Measurements from ENCODE around the gene CLCNKA. TPM values are rescaled to one million over a fixed set of nuclear protein-coding genes. Genes with fewer than 3 reads are reported as not detected.

CLCNKA gene
- total RNA-seq, 1 experiment from 2014 or later = not detected

GRCh38 chr1:16076865-16077238, 55.0 kb downstream of the CLCNKA start:
- ChIA-PET POLR2A (no interaction called here), CTCF (no interaction called here)
- intact Hi-C loops (cut with micrococcal nuclease; ENCODE audit: unreplicated experiment) = loop anchor here (10.0 kb wide), 1 partner anchor 288 kb away; the partner anchor contains the start of gene SZRD1
- Mint-ChIP-seq H3K4me1 (ENCODE audit: low read depth, unreplicated experiment) (no peaks in the 10 kb centered on the region), H3K27ac (ENCODE audit: unreplicated experiment) (no peak overlapping the region), H3K27me3 (ENCODE audit: insufficient read depth, unreplicated experiment) (no peaks in the 10 kb centered on the region), H3K4me3 (ENCODE audit: unreplicated experiment) (no peak overlapping the region), H3K9me3 (ENCODE audit: unreplicated experiment) (no peaks in the 10 kb centered on the region), H3K36me3 (ENCODE audit: insufficient read depth, unreplicated experiment) (no peaks in the 10 kb centered on the region)
- no peaks in the 10 kb centered on the region for H3K9me3 ChIP-seq
- DNase-seq = no peak
- H3K4me1 ChIP-seq = peaks cover 5% of the 10 kb centered on the region; the same call in 1 of the 2 replicates
- H3K36me3 ChIP-seq (ENCODE audit: control insufficient read depth, insufficient read depth, low read length) = no peaks in the 10 kb centered on the region
- no peak for TF ChIP-seq CTCF (IDR thresholded peaks at IDR 0.05; ENCODE audit: insufficient read depth in 1 of 2, low read depth in 1 of 2, low read length in 1 of 2, severe bottlenecking in 1 of 2, unreplicated experiment in 1 of 2)
- no peak overlapping the region for H3K4me3 ChIP-seq (ENCODE audit: low read depth, low read length)
- H3K27me3 ChIP-seq (replicated peaks; ENCODE audit: control insufficient read depth, insufficient read depth, low read length) = no peaks in the 10 kb centered on the region
- BruUV-seq (replicated peaks) = no TSS peak

DNA sequence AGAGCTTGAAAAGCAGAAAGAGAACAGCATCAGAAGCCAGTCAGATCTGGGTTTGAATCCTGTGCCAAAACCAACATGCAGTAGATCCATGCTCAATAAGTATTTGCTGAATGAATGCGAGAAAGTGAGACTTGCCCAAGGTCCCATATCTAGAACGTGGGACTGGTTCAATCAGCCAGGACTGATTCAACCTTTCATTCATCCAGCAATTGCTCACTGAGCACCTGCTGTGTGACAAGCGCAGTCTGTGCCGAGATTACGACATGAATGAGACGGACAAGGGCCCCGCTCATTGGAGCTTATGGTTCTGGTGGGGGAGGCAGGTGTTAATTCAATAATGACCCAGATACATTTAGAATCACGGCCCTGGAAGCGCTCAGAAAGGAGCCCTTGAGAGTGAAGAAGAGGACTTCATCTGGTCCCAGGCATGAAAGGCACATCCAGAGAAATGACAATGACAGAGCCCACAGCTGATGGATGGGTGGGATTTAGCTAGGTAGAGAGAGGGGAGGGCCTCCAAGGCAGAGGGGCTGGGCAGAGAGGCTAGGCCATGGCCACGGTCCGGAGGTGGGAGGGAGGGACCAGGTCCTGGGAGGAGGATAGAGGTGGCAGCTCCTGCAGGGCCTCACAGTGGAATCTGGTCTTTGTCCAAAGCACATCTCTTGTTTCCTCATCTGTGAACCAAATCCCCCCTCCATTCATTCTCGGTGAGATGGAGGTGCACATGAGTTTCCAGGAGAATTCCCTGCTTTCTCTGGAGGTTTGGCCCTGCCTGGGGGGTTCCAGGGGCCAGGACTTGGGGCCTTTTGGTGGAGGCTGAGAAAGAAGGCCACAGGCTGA, 55.8 kb downstream of the CLCNKA start:
- Mint-ChIP-seq H3K4me3 (ENCODE audit: unreplicated experiment) (no peak overlapping the region), H3K4me1 (ENCODE audit: low read depth, unreplicated experiment) (no peaks in the 10 kb centered on the region), H3K27ac (ENCODE audit: unreplicated experiment) (no peak overlapping the region), H3K9me3 (ENCODE audit: unreplicated experiment) (no peaks in the 10 kb centered on the region), H3K36me3 (ENCODE audit: insufficient read depth, unreplicated experiment) (no peaks in the 10 kb centered on the region), H3K27me3 (ENCODE audit: insufficient read depth, unreplicated experiment) (no peaks in the 10 kb centered on the region)
- Histone ChIP-seq H3K27me3 (replicated peaks; ENCODE audit: control insufficient read depth, insufficient read depth, low read length) (no peaks in the 10 kb centered on the region), H3K36me3 (ENCODE audit: control insufficient read depth, insufficient read depth, low read length) (no peaks in the 10 kb centered on the region), H3K4me1 (peaks cover 5% of the 10 kb centered on the region; the same call in 1 of the 2 replicates), H3K4me3 (ENCODE audit: low read depth, low read length) (no peak overlapping the region), H3K9me3 (no peaks in the 10 kb centered on the region)
- no peak for TF ChIP-seq CTCF (IDR thresholded peaks at IDR 0.05; ENCODE audit: insufficient read depth in 1 of 2, low read depth in 1 of 2, low read length in 1 of 2, severe bottlenecking in 1 of 2, unreplicated experiment in 1 of 2)
- POLR2A ChIA-PET = no interaction called here
- CTCF ChIA-PET = interaction anchor here (1.2 to 3.3 kb wide), 3 partner anchors 96 to 112 kb away, joined by 3 to 24 read pairs (median 23); no protein-coding TSS in a partner anchor
- no TSS peak for BruUV-seq (replicated peaks)
- intact Hi-C loops (cut with micrococcal nuclease; ENCODE audit: unreplicated experiment) = loop anchor here (10.0 kb wide), 1 partner anchor 287 kb away; the partner anchor contains the start of gene SZRD1
- no peak for DNase-seq

DNA sequence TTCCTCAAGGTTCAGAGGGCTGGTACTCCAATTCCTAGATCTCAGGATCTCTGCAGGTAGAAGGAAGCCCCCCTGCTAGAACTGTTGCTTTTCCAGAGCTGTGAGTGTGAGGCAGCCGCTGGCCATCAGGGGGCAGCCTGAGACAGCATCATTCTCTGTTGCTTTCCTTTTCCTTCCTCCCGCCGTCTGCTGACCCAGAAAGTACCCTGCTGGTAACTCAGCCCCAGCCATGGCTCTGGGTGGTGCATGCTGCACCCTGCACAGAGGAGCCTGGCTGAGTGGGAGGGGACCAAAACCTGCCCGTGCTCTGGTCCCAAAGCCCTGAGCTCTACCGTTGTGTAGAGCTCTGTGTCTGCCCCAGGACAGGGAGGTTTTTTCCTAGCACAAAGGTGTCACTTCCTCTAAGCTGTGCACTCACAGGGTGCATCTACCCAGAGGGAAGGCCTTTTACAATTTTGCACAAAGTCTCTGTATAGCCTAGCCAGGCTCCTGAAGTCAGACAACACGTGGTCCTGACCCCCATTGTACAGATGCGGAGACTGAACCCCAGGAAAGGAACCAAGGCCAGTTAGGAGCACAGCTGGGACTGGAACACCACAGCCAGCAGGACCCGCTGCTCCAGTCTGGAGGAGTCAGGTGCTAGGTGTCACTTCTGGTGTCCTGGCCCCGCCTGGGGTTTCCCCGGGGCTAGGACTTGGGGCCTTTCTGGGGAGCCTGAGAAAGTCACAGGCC, 57.3 kb downstream of the CLCNKA start:
- H3K36me3 ChIP-seq (ENCODE audit: control insufficient read depth, insufficient read depth, low read length) = no peaks in the 10 kb centered on the region
- no peaks in the 10 kb centered on the region for H3K9me3 Mint-ChIP-seq (ENCODE audit: unreplicated experiment)
- H3K4me1 ChIP-seq = peaks cover 5% of the 10 kb centered on the region; the same call in 1 of the 2 replicates
- no peaks in the 10 kb centered on the region for H3K27me3 ChIP-seq (replicated peaks; ENCODE audit: control insufficient read depth, insufficient read depth, low read length)
- no peak overlapping the region for H3K27ac Mint-ChIP-seq (ENCODE audit: unreplicated experiment)
- DNase-seq = peak; percentile 79 to 83
- TF ChIP-seq CTCF (IDR thresholded peaks at IDR 0.05; ENCODE audit: insufficient read depth in 1 of 2, low read depth in 1 of 2, low read length in 1 of 2, severe bottlenecking in 1 of 2, unreplicated experiment in 1 of 2) = peak; percentile 68 to 85
- H3K9me3 ChIP-seq = no peaks in the 10 kb centered on the region
- no TSS peak for BruUV-seq (replicated peaks)
- no peaks in the 10 kb centered on the region for H3K27me3 Mint-ChIP-seq (ENCODE audit: insufficient read depth, unreplicated experiment)
- CTCF ChIA-PET = interaction anchor here (0.6 to 3.3 kb wide), 20 partner anchors 11 to 288 kb away, joined by 3 to 24 read pairs (median 4); partner anchors contain the start of gene SZRD1
- no peak overlapping the region for H3K4me3 Mint-ChIP-seq (ENCODE audit: unreplicated experiment)
- H3K4me3 ChIP-seq (ENCODE audit: low read depth, low read length) = no peak overlapping the region
- intact Hi-C loops (cut with micrococcal nuclease; ENCODE audit: unreplicated experiment) = loop anchor here (1.0 to 10.0 kb wide), 3 partner anchors 108 to 286 kb away; partner anchors contain the start of gene SZRD1
- no peaks in the 10 kb centered on the region for H3K4me1 Mint-ChIP-seq (ENCODE audit: low read depth, unreplicated experiment)
- POLR2A ChIA-PET = interaction anchor here (0.8 kb wide), 1 partner anchor 100 kb away, joined by 3 read pairs; no protein-coding TSS in a partner anchor
- no peaks in the 10 kb centered on the region for H3K36me3 Mint-ChIP-seq (ENCODE audit: insufficient read depth, unreplicated experiment)

Measured in Caco-2 (cell line).